Embryonic facial prominence (tissue), 1 donor: ENCODE data around the gene RAD51D.
A peak's percentile ranks its signal among the peaks of the same experiment; 100 is the strongest.
"Not testable (repeated sequence)": the region's sequence is repeated elsewhere in the genome, so short reads cannot be mapped to it uniquely, and the experiment has no call there.

Source experiments
- DNase-seq: peaks from one replicate; pipeline ENCODE4 v3.0.0-alpha.2; 2016; ENCODE audit errors: extremely low spot score

RAD51D gene

DNA sequence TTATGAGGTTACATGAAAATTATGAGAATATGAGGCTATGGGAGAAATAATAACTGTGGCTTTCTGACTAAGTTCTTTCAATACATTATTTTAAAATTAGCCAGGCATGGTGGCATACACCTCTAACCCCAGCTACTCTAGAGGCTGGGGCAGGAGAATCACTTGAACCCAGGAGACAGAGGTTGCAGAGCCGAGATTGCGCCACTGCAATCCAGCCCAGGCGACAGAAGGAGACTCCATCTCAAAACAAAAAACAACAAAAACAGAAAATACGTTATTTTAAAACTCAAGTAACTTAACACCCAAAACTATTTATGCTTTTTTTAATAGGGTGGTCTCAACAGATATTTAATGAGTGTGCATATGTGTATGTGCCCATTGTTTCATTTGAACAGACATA is 53.8 kb downstream of the RAD51D start:
- DNase-seq: no peak

DNA sequence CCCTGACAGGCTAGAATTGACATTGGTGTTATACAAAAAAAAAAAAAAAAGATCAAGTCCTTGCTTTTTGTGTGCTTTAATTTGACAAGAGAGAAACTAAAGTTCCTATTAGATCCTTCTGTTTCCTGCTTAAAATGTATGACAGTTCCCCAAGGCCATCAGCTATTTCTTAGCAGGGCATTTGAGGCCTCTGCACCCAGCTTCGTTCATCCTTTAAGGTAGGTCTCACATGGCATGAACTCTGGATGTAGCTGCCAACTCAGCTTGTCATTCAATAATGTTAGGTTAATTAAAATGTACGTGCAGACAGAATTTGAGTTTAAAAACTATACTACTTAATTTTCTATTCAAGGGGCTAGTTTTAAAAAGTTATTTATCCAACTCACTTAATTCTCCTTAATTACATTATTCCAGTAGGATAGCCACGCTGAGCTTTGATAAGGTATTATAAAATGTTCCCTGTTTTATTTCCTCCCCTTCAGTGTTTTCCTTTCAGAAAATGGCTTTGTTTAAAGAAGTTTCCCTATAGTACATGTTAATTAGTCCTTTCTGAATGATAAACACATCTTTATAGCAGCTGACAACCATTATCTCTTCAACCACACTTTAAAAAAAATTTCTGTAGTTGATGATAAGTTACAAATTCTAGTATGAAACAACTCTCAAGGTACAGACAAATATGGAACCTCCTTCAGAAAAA is 55.0 kb downstream of the RAD51D start:
- DNase-seq: no peak

DNA sequence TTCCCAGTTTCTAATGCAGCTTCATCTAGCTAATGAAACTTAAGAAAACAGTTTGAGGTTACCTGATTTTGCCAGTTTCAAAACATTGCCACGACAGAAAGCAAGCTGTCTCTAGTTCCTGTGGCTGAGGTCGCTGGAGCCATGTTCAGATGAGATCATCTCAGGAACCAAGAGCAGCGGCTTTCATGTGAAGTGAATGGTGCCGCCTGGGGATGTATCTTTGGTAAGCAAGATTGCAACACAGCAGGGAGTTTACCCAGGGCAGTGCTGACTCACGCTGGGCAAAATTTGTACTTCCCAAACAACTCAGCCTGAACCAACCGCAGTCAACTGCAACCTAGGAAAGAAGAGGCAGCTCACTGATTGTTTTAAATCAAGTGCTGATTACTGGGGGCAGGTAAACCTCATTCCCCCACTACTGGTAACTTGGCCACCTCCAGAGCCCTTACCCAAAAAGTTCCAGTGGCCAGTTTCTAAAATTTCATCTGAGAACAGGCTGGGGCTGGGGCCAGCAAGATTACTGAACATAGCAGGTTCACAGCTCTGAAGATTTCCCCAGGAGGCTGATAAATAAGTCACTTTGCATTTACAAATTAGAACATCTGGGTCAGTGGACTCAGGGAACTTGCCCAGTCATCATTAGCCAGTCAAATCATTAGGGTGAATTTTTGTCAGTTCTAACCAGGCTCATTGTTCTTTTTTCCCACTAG is 56.0 kb downstream of the RAD51D start, which contains the start of gene RFFL:
TSS of gene RFFL (minus strand) at position 194 of the 710 bp plus-strand sequence. CDS start 37,154 bp downstream, outside the sequence.
- peak; percentile 34 for DNase-seq

DNA sequence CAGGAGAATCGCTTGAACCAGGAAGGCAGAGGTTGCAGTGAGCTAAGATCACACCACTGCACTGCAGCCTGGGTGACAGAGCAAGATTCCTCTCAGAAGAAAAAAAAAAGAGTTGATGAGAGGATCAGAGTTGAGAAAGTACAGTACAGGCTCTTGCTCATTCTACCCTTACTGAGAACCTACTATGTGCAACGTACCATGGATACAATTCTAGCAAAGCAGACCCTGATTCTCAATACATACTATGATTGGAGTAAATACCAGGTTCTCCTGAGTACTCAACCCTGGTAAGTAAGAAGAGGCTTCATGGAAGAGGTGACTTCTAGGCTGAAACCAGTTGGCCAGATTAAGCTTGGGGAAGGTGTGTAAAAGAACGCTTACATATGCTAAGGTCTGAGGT is 57.4 kb downstream of the RAD51D start:
- no peak for DNase-seq

DNA sequence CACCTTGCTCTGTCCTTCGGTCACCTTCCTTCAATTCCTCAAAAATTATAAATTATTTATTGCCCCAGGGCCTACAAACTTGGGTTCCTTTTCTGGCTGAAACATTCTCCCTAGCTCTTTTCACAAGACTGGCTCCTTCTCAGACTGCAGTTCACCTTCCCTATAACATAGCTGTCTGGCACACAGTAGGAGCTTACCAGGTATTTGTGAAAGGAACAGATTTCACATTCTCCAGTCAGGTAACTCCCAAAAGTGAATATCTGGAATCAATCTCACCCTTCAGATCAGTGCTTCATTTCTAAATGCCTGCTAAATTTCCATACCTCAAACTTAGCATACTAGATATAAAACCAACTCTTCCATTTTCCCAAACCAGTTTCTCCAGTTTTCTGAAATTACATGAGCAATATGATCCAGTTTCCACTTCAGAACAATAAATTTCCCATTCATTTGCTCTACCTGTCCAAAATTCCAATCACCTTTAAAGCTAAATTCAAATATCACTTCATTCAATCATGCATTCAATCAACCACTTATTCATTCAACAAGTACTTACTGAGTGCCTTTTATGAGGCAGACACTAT is 62.2 kb downstream of the RAD51D start:
- no peak for DNase-seq

DNA sequence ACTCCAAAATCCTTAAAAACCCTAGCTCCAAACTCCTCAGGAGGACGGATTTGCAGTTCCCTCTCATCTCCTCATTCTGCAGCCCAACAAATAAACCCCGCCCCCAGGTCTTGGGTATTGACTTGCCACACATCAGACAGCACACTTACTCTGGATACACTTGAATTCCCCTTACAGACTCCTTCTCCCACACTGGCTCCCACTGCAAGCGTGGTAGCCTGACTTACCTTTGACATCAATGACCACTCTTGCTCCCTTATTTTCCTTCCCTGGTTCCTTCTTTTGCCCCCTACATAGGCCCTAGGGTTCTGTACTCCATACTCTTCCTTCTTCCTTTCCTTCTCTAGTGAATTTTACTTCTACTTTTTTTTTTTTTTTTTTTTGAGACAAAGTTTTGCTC is 63.6 kb downstream of the RAD51D start:
- no peak for DNase-seq

DNA sequence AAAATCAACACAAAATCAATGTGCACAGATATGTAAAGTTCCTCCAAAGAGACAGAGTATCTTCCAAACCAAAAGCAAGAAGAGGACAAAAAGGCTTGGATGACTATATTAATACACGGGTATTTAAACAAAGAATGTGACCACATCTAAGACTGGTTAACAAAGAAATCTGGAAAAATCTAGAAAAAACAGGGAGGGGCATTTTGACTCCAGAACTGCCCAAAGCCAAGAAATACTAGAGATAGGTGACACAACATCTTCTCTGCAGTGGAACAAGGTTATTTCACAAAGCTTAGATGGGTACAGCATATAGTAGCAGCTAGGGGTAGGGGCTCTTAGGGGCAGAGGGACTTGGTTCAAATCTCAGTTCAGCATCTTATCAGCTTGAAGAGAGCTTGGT is 66.5 kb downstream of the RAD51D start:
- DNase-seq: no peak

DNA sequence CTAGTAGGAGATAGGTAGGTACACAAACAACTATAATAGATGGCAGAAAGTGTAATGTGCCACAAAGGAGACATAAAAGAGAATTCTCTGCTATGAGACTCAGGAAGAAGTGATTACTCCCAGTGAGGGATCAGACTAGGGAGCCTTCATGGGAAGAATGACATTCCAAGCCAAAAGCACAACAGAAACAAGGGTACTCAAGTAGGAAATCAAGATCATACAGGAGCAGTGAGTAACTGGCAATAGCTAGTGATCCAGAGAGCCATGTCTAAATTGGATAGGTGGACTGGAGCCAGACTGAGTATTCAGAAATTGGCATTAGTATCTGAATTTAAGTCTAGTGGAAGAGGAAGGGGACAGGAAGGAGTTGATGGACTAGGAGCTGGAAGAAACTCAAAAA is 66.9 kb downstream of the RAD51D start:
- DNase-seq: no peak

DNA sequence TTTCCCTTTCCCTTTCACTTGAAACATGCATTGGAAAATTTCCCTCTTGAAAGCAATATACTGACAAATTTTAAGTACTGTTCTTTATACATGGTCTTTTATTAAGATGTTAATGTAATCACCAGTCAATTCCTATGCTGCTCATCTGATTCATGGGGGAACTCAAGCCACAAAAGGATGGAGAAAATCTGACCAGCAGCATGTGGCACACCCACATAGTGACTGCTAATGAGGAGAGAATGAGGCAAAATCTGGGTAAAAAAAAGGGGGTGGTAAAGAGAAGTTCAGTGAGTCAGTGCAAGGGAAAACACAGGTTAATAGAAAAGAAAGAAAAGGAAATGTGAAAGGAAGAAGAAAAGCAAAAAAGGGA is 67.4 kb downstream of the RAD51D start:
- no peak for DNase-seq

DNA sequence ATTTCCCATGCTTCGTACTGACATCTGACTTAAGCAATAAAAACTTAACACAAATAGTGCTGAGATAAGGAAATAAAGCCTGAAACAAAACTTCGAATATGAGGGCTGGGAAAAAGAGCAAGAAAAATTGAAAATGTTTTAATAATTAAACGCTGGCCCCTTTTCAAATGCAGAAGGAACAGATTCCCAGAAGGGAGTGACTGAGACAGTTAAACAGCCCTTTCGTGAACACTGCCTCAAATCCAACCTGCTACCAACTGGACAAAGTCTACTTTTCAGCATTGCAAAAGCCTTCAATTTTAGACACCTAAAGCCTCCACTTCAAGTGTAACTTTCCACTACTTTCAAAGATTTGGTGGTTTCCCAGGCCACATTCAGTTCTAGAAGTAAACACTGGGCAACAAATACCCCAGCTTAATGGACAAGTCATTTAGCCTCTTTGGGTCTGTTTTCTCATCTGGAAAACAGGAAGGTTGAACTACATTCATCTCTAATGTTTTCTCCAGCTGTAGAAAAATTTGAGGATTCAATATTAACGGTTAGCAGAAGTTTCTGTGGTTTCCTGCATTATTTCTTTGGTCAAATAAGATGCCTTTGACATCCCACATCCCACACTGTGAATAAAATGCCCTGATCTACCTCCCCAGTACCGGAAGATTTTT is 68.0 kb downstream of the RAD51D start:
- DNase-seq: no peak

DNA sequence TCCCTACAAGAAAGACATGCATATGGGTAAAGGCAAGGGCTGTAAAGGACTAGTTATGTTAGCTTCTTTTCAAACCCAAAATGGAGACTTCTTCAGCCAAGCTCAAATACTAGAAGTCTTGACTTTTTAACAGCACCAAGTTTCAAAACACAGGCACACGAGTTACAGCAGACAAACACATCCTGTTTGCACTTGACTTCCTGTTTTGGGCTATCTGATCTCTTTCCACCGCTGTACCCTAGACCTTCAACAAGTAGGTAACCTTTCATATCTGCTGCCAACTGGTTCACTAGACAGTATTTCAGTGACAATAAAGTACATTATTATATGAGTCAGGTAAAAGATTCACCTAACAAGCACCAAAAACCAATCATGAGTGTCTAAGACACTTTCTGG is 68.5 kb downstream of the RAD51D start:
- no peak for DNase-seq

DNA sequence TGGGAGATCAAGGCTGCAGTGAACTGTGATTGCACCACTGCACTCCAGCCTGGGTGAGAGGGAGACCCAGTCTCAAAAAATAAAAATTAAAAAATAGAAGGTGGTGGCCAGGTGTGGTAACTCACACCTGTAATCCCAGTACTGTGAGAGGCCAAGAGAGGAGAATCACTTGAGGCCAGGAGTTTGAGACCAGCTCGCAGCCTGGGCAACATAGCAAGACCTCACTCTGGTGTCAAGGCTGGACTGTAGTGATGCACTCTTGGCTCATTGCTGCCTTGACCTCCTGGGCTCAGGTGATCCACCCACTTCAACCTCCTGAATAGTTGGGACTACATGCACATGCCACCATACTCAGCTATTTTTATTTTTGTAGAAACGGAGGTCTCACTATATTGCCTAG is 69.5 kb downstream of the RAD51D start:
- no peak for DNase-seq

DNA sequence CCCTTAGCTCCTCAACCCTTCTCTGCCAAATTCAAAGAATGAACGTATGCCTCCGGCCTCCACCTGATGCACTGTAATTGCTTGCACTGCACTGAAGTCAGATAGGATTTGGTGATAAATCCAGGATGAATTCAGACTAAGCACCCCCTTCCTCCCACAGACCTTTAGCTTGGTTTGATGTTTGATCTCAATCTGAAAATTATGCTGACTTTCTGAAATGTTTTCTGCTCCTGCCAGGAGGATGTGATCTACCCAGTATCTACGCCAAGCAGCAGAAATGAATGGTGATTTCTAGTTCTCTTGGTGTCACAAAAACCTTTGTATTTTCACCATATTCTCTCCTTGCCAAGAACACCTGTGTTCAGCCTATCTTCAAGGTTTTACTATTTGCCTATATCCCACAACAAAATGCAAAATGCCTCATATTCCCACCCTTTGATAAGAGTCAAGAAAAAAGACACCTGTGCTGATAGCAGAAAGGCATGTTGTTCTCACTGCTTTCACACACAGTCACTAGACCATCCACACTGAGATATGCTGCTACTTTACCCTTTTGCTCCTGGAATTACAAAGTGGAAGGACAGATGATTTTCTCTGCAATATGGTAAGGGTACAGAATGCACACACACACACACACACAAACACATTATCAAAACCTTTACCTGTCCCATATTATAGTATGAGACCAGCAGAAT is 70.8 kb downstream of the RAD51D start:
- DNase-seq: no peak

DNA sequence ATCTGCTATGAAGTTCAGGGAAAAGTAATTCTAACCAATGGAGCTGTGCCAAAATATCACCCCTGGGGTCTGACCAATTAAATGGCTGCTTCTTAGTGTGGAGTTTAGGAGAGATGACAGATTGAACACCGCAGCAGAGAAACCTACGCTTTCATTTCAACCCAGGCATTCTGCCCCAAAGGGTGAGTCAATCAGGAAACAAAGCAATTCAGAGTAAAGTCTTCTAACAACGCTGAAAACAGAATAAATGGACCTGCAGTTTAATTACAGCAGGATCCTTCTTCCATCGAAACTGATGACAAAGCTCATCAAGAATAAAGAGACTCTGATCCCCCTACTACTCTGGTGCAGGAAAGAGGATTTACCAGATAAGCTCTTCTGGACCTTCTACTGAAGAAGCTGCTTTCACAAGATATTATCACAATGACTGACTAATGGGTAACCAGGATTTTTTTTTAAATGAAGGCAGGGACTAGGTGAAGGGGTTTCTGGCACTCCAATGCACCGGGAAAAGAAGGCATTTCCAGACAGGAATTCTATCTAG is 72.8 kb downstream of the RAD51D start:
- no peak for DNase-seq

DNA sequence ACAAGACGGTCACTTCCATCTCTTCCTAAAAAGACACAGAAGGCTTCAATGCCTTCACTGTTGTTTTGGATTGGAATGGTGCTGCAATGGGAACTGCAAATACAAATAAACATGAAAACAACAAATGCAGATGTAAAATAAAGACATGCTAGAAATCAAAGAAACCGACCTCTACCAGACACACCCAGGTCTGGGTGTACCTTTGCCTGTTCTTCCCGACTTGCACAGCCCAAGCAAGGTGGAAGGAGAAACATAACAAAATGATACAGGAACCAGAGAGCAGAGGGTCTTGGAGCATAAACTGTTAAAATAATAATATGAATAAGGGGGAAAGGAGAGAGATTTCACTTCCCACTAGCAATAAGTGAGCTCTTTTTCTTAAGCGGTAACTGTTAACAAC is 73.4 kb downstream of the RAD51D start:
- no peak for DNase-seq

DNA sequence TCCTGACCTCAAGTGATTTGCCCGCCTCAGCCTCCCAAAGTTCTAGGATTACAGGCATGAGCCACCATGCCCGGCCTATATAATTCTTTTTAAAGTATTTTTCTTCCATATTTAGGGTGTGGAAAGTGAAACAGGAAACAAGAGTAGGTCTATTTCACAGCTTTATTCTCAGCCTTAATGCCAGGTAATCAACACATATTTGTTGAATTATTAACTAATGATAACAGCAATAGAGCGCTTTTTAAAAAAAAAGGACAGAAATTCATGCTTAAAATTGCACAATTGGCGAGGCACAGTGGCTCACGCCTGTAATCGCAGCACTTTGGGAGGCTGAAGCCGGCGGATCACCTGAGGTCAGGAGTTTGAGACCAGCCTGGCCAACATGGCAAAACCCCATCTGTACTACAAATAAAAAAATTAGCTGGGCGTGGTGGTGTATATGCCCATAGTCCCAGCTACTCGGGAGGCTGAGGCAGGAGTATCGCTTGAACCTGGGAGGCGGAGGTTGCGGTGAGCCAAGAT is 74.1 kb downstream of the RAD51D start:
- not testable (repeated sequence) for DNase-seq

DNA sequence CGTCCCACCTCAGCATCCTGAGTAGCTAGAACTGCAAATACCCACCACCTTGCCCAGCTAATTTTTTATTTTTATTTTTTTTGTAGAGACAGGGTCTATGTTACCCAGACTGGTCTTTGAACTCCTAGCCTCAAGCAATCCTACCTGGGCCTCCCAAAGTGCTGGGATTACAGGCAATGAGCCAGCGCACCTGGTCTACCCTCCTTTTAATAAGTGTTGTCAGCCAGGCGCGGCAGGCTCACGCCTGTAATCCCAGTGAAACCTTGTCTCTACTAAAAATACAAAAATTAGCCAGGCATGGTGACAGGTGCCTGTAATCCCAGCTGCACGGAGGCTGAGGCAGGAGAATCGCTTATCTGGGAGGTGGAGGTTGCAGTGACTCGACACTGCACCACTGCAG is 75.5 kb downstream of the RAD51D start:
- no peak for DNase-seq
